Activated T-helper 17 cell treated with anti-CD3 and anti-CD28 coated beads, Interleukin-2, amount 50 U/mL, for 72 hours (primary cell): ENCODE data around the gene SFXN3. TPM values are rescaled to one million over a fixed set of nuclear protein-coding genes. Genes with fewer than 3 reads are reported as not detected.
A peak's percentile ranks its signal among the peaks of the same experiment; 100 is the strongest.

Experiments used
- ATAC-seq: fragments of 150-1000 bp; cut with Tn5 transposase; replicated peaks from 2 replicates; pipeline ENCODE4 v1.10.0; 2021; ENCODE audit warnings: mild to moderate bottlenecking, moderate library complexity
- H3K27ac Mint-ChIP-seq: one replicate; pipeline ENCODE4 v1.8.0; 2022; ENCODE audit warnings: mixed read lengths
- H3K27me3 Mint-ChIP-seq: one replicate; pipeline ENCODE4 v1.8.0; 2022; ENCODE audit warnings: mixed read lengths
- H3K36me3 Mint-ChIP-seq: one replicate; pipeline ENCODE4 v1.8.0; 2022; ENCODE audit warnings: low read depth, mild to moderate bottlenecking, mixed read lengths
- H3K4me1 Mint-ChIP-seq: one replicate; pipeline ENCODE4 v1.8.0; 2022; ENCODE audit warnings: mixed read lengths
- H3K4me3 Mint-ChIP-seq: one replicate; pipeline ENCODE4 v1.8.0; 2022; ENCODE audit warnings: mild to moderate bottlenecking, mixed read lengths
- H3K9me3 Mint-ChIP-seq: one replicate; pipeline ENCODE4 v1.8.0; 2022; ENCODE audit warnings: mixed read lengths
- total RNA-seq, 2 donors: library from RNA; stranded (reverse); gene quantifications; one replicate each; pipeline ENCODE4 v1.2.3, GENCODE V29; 2022

The SFXN3 gene
- total RNA-seq, 2 donors from 2014 or later: 45.9 to 150 TPM

- Mint-ChIP-seq H3K4me3 (peak within 1 kb of the TSS; percentile 86), H3K36me3 (no peaks in the 10 kb centered on the region), H3K4me1 (peaks cover 7% of the 10 kb centered on the region), H3K27ac (peak within 1 kb of the TSS; percentile 94), H3K27me3 (peaks cover 22% of the 10 kb centered on the region), H3K9me3 (no peaks in the 10 kb centered on the region)
- ATAC-seq: no peak
Observed at GRCh38 chr10:101061624-101062231, 30.7 kb downstream of the SFXN3 start, which contains the start of gene KAZALD1. Gene KAZALD1, plus strand, starts transcription at chr10:101061989. Its CDS starts 604 bp downstream, at chr10:101062593.

GRCh38 chr10:101062232-101063049, 31.4 kb downstream of the SFXN3 start:
- ATAC-seq: peak; percentile 43
- peaks cover 7% of the 10 kb centered on the region for H3K4me1 Mint-ChIP-seq
- H3K27me3 Mint-ChIP-seq: peaks cover 22% of the 10 kb centered on the region
- no peaks in the 10 kb centered on the region for H3K36me3 Mint-ChIP-seq
- H3K27ac Mint-ChIP-seq: no peak overlapping the region
- no peaks in the 10 kb centered on the region for H3K9me3 Mint-ChIP-seq
- peak overlapping the region; percentile 86 for H3K4me3 Mint-ChIP-seq

- H3K9me3 Mint-ChIP-seq: no peaks in the 10 kb centered on the region
- peaks cover 7% of the 10 kb centered on the region for H3K4me1 Mint-ChIP-seq
- H3K27ac Mint-ChIP-seq: no peak overlapping the region
- H3K4me3 Mint-ChIP-seq: peak overlapping the region; percentile 86
- H3K36me3 Mint-ChIP-seq: no peaks in the 10 kb centered on the region
- no peak for ATAC-seq
- H3K27me3 Mint-ChIP-seq: peaks cover 22% of the 10 kb centered on the region
Observed at GRCh38 chr10:101063050-101063525, 32.1 kb downstream of the SFXN3 start.

GRCh38 chr10:101063548-101064414, 32.7 kb downstream of the SFXN3 start:
- peak overlapping the region; percentile 86 for H3K4me3 Mint-ChIP-seq
- H3K9me3 Mint-ChIP-seq: no peaks in the 10 kb centered on the region
- H3K36me3 Mint-ChIP-seq: no peaks in the 10 kb centered on the region
- peaks cover 7% of the 10 kb centered on the region for H3K4me1 Mint-ChIP-seq
- peaks cover 22% of the 10 kb centered on the region for H3K27me3 Mint-ChIP-seq
- ATAC-seq: no peak
- no peak overlapping the region for H3K27ac Mint-ChIP-seq

GRCh38 chr10:101064415-101065030, 33.5 kb downstream of the SFXN3 start:
- Mint-ChIP-seq H3K27me3 (peaks cover 22% of the 10 kb centered on the region), H3K4me1 (peaks cover 5% of the 10 kb centered on the region), H3K4me3 (no peak overlapping the region), H3K36me3 (no peaks in the 10 kb centered on the region), H3K9me3 (no peaks in the 10 kb centered on the region), H3K27ac (no peak overlapping the region)
- ATAC-seq: no peak

GRCh38 chr10:101065481-101066145, 34.6 kb downstream of the SFXN3 start:
- H3K27me3 Mint-ChIP-seq: peaks cover 22% of the 10 kb centered on the region
- H3K4me1 Mint-ChIP-seq: no peaks in the 10 kb centered on the region
- no peaks in the 10 kb centered on the region for H3K36me3 Mint-ChIP-seq
- no peaks in the 10 kb centered on the region for H3K9me3 Mint-ChIP-seq
- H3K27ac Mint-ChIP-seq: no peak overlapping the region
- H3K4me3 Mint-ChIP-seq: peak overlapping the region; percentile 80
- ATAC-seq: no peak

GRCh38 chr10:101066146-101066895, 35.3 kb downstream of the SFXN3 start:
- peak; percentile 43 for ATAC-seq
- no peaks in the 10 kb centered on the region for H3K36me3 Mint-ChIP-seq
- peaks cover 22% of the 10 kb centered on the region for H3K27me3 Mint-ChIP-seq
- H3K4me3 Mint-ChIP-seq: peak overlapping the region; percentile 80
- H3K9me3 Mint-ChIP-seq: no peaks in the 10 kb centered on the region
- H3K4me1 Mint-ChIP-seq: no peaks in the 10 kb centered on the region
- H3K27ac Mint-ChIP-seq: no peak overlapping the region

- Mint-ChIP-seq H3K27ac (no peak overlapping the region), H3K27me3 (peaks cover 24% of the 10 kb centered on the region), H3K4me3 (peak overlapping the region; percentile 80)
Observed at GRCh38 chr10:101066896-101067355, 35.9 kb downstream of the SFXN3 start.

GRCh38 chr10:101067356-101068083, 36.5 kb downstream of the SFXN3 start:
- peak; percentile 84 for ATAC-seq
- H3K9me3 Mint-ChIP-seq: no peaks in the 10 kb centered on the region
- H3K27me3 Mint-ChIP-seq: peaks cover 29% of the 10 kb centered on the region
- H3K4me3 Mint-ChIP-seq: peak overlapping the region; percentile 80
- no peaks in the 10 kb centered on the region for H3K36me3 Mint-ChIP-seq
- H3K27ac Mint-ChIP-seq: no peak overlapping the region
- H3K4me1 Mint-ChIP-seq: no peaks in the 10 kb centered on the region

More at GRCh38 chr10:101066896-101067355, 35.9 kb downstream of the SFXN3 start:
- H3K36me3 Mint-ChIP-seq: no peaks in the 10 kb centered on the region
- no peaks in the 10 kb centered on the region for H3K4me1 Mint-ChIP-seq
- no peak for ATAC-seq
- no peaks in the 10 kb centered on the region for H3K9me3 Mint-ChIP-seq

- Mint-ChIP-seq H3K36me3 (no peaks in the 10 kb centered on the region), H3K27me3 (peaks cover 39% of the 10 kb centered on the region), H3K9me3 (no peaks in the 10 kb centered on the region), H3K4me3 (no peak overlapping the region), H3K27ac (no peak overlapping the region), H3K4me1 (no peaks in the 10 kb centered on the region)
- no peak for ATAC-seq
Observed at GRCh38 chr10:101069441-101069840, 38.4 kb downstream of the SFXN3 start.

GRCh38 chr10:101070098-101070497, 39.1 kb downstream of the SFXN3 start:
- no peak overlapping the region for H3K4me3 Mint-ChIP-seq
- no peaks in the 10 kb centered on the region for H3K9me3 Mint-ChIP-seq
- no peaks in the 10 kb centered on the region for H3K36me3 Mint-ChIP-seq
- H3K27ac Mint-ChIP-seq: no peak overlapping the region
- no peak for ATAC-seq
- peaks cover 34% of the 10 kb centered on the region for H3K27me3 Mint-ChIP-seq
- H3K4me1 Mint-ChIP-seq: no peaks in the 10 kb centered on the region

- no peak for ATAC-seq
- peaks cover 38% of the 10 kb centered on the region for H3K27me3 Mint-ChIP-seq
Observed at GRCh38 chr10:101071267-101071884, 40.3 kb downstream of the SFXN3 start.

More at GRCh38 chr10:101071267-101071884, 40.3 kb downstream of the SFXN3 start:
- Mint-ChIP-seq H3K9me3 (no peaks in the 10 kb centered on the region), H3K27ac (no peak overlapping the region), H3K4me3 (no peak overlapping the region), H3K4me1 (peaks cover 4% of the 10 kb centered on the region), H3K36me3 (no peaks in the 10 kb centered on the region)
